ENCODE results near the gene HHAT.

- TF ChIP-seq, protein P1, sequence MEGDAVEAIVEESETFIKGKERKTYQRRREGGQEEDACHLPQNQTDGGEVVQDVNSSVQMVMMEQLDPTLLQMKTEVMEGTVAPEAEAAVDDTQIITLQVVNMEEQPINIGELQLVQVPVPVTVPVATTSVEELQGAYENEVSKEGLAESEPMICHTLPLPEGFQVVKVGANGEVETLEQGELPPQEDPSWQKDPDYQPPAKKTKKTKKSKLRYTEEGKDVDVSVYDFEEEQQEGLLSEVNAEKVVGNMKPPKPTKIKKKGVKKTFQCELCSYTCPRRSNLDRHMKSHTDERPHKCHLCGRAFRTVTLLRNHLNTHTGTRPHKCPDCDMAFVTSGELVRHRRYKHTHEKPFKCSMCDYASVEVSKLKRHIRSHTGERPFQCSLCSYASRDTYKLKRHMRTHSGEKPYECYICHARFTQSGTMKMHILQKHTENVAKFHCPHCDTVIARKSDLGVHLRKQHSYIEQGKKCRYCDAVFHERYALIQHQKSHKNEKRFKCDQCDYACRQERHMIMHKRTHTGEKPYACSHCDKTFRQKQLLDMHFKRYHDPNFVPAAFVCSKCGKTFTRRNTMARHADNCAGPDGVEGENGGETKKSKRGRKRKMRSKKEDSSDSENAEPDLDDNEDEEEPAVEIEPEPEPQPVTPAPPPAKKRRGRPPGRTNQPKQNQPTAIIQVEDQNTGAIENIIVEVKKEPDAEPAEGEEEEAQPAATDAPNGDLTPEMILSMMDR (IDR thresholded peaks at IDR 0.05): no peak
- no peak for TF ChIP-seq POLR2AphosphoS5 (IDR thresholded peaks at IDR 0.05)
- TF ChIP-seq POLR2A (IDR thresholded peaks at IDR 0.05): no peak
- TF ChIP-seq EP300 (IDR thresholded peaks at IDR 0.05; ENCODE audit: low read depth): no peak
These were observed 140.7 kb downstream of the HHAT start for GRCh38 chr1:210469441-210469840.

All from transverse colon (tissue), 4 donors.